ENCODE results near the gene APOL5.

- TF ChIP-seq POLR2A (IDR thresholded peaks at IDR 0.05) (no peak), CTCF (IDR thresholded peaks at IDR 0.05) (no peak), POLR2AphosphoS5 (IDR thresholded peaks at IDR 0.05) (no peak), EP300 (IDR thresholded peaks at IDR 0.05) (no peak)
Measured at GRCh38 chr22:35756722-35757121, 39.0 kb downstream of the APOL5 start.
